Kidney epithelial cell (primary cell): ENCODE results near the gene DEDD2. TPM values are rescaled to one million over a fixed set of nuclear protein-coding genes. Genes with fewer than 3 reads are reported as not detected.

Source experiments
- DNase-seq: peaks from one replicate; pipeline ENCODE4 v3.0.0-alpha.2; 2010; ENCODE audit warnings: low read depth
- H3K27me3 ChIP-seq: 2 replicates; pipeline ENCODE4 v1.6.0; 2011; ENCODE audit warnings: low read length; ENCODE audit not compliant: control insufficient read depth, insufficient read depth
- H3K36me3 ChIP-seq: 2 replicates; pipeline ENCODE4 v1.5.1; 2011; ENCODE audit warnings: low read length; ENCODE audit not compliant: control insufficient read depth, insufficient read depth
- H3K4me3 ChIP-seq: 2 replicates; pipeline ENCODE4 v1.5.1; 2011; ENCODE audit warnings: low read depth, mild to moderate bottlenecking, control low read depth, low read length
- CTCF ChIP-seq: IDR thresholded peaks from 2 replicates; pipeline ENCODE4 v1.5.1; 2011; ENCODE audit warnings: mild to moderate bottlenecking, moderate library complexity, low read length, control low read depth, inconsistent platforms; ENCODE audit not compliant: insufficient read depth, poor library complexity, severe bottlenecking
- total RNA-seq: library from RNA; depleted of rRNA; stranded (reverse); fragments of >200 nt; gene quantifications from 2 replicates; pipeline ENCODE4 v1.2.3, GENCODE V29; 2015

The DEDD2 gene
- total RNA-seq, 1 donor from 2014 or later, result 47.3 TPM

- H3K4me3 ChIP-seq, result no peak overlapping the region
- no peak for DNase-seq
- TF ChIP-seq CTCF, result no peak
- peaks cover 2% of the 10 kb centered on the region for H3K36me3 ChIP-seq
- no peaks in the 10 kb centered on the region for H3K27me3 ChIP-seq
Observed at GRCh38 chr19:42224940-42225717, 7.7 kb upstream of the DEDD2 start.

- TF ChIP-seq CTCF, result no peak
- Histone ChIP-seq H3K4me3 (peak overlapping the region; percentile 95), H3K27me3 (no peaks in the 10 kb centered on the region), H3K36me3 (no peaks in the 10 kb centered on the region)
- no peak for DNase-seq
Observed at GRCh38 chr19:42220751-42221097, 3.2 kb upstream of the DEDD2 start.

- peak within 1 kb of the TSS; percentile 95 for H3K4me3 ChIP-seq
- no peaks in the 10 kb centered on the region for H3K36me3 ChIP-seq
- H3K27me3 ChIP-seq, result no peaks in the 10 kb centered on the region
- peak; percentile 92 for DNase-seq
- no peak for TF ChIP-seq CTCF
Observed at GRCh38 chr19:42219812-42220750, 2.6 kb upstream of the DEDD2 start, which contains the start of gene ZNF526. Gene ZNF526, plus strand, starts transcription at chr19:42220312. Its CDS starts 4,092 bp downstream, at chr19:42224404.

- no peak for DNase-seq
- no peak for TF ChIP-seq CTCF
Observed at GRCh38 chr19:42216653-42217519, 591 bp downstream of the DEDD2 start.

GRCh38 chr19:42214810-42215485 is 2.5 kb downstream of the DEDD2 start:
- DNase-seq, result no peak
- Histone ChIP-seq H3K27me3 (no peaks in the 10 kb centered on the region), H3K36me3 (no peaks in the 10 kb centered on the region), H3K4me3 (no peak overlapping the region)
- no peak for TF ChIP-seq CTCF

More at GRCh38 chr19:42216653-42217519, 591 bp downstream of the DEDD2 start:
- no peaks in the 10 kb centered on the region for H3K36me3 ChIP-seq
- H3K27me3 ChIP-seq, result no peaks in the 10 kb centered on the region
- H3K4me3 ChIP-seq, result peak overlapping the region; percentile 68
